CMK (cell line): Measurements from ENCODE around the gene SPCS3.
A peak's percentile ranks its signal among the peaks of the same experiment; 100 is the strongest.
"Not testable (repeated sequence)": the region's sequence is repeated elsewhere in the genome, so short reads cannot be mapped to it uniquely, and the experiment has no call there.

Experiments
- DNase-seq: peaks from one replicate; pipeline ENCODE4 v3.0.0-alpha.2; 2010; ENCODE audit warnings: low read depth

SPCS3 gene

DNA sequence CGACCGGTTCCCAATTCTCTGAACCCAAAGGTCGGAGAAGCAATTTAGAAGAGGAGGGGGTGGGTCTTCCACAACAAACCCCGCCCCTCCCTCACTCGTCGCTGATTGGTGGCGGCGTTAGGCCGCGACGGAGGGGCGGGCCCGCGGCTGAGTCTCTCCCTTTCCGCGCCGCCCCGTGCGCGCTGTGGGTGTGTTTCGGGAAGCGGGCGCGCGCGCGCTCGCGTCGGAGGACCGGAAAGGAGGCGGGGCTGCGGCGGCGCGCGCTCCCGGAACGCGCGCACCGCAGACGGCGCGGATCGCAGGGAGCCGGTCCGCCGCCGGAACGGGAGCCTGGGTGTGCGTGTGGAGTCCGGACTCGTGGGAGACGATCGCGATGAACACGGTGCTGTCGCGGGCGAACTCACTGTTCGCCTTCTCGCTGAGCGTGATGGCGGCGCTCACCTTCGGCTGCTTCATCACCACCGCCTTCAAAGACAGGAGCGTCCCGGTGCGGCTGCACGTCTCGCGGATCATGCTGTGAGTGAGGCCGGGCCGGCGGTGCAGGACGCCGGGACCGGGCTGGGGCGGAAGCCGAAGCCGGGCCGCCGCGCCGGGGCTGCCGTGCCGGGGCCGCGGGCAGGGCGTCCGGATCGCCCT is at the start of gene SPCS3:
TSS of gene SPCS3 (plus strand) at position 263 of the 636 bp plus-strand sequence. CDS start at position 374, 111 bp downstream.
- DNase-seq = peak; percentile 56

DNA sequence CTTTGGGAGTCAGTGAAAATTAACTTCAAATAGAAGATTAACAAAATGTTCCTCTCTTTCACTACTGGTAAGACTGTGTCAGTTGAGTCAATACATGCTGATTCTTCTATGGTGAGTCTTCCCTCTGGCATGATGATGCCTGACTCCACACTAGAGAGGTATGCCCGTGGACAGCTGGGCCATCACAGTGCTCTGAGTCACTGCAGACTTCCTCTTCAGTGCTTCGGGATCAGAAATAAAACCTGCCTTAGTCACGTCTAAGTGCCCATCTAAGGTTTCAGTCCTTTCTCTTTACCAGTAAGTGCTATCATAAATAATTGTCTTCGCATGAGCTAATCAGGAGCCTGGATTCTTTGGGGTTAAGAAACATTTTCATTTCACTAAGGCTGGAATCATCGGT is 49.1 kb upstream of the SPCS3 start:
- no peak for DNase-seq

DNA sequence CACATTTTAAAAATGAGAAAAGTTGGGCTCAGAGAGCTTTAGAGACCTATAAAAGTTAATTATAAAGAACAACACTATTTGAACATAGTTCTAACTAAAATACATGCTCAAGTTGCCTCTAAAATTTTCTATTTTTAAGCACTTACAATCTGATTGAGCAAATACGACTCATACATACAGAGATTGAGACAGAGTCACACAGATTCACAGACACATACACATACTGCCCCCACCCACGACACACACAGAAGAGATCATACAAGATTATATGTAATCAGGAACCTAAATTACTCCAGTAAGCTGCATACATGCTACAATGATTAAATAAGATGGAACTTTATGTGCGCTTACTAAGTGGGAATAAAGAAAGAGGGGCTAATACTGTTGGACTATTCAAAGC is 48.0 kb upstream of the SPCS3 start:
- DNase-seq = no peak

DNA sequence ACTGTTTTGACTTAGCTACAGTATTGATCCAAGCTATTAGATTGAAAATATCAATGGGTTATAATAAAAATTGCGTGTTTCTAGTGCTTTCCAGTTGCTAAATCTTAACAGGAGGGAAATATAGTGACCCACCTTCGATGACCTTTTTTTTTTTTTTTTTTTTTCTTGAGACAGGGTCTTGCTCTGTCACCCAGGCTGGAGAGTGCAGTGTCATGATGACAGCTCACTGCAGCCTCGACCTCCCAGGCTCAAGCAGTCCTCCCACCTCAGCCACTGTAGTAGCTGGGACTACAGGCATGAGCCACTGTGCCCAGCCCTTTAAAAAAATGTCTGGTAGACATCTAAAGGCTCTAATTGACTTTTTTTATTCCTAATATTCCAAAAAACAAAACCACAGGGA is 47.0 kb upstream of the SPCS3 start:
- DNase-seq = no peak

- DNase-seq = no peak
Observed at GRCh38 chr4:176273736-176274135, 46.0 kb upstream of the SPCS3 start.

DNA sequence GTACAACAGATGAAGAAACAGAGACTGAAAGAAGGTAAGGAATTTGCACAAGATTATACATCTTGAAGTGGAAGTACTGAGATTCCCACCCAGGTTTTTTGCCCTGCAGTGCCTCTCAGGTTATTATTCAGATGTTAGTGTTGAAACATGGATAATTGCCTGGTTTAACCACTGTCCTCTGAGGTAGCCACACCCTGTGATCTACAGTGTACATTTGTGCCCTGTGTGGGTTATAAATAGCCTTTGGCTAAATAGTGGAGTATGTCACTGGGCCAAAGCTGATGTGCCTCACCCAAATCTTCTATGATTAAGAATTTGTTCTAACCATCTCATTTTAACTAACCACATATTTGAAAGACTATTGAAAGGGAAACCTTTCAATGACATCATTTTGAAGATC is 45.3 kb upstream of the SPCS3 start:
- DNase-seq = no peak

DNA sequence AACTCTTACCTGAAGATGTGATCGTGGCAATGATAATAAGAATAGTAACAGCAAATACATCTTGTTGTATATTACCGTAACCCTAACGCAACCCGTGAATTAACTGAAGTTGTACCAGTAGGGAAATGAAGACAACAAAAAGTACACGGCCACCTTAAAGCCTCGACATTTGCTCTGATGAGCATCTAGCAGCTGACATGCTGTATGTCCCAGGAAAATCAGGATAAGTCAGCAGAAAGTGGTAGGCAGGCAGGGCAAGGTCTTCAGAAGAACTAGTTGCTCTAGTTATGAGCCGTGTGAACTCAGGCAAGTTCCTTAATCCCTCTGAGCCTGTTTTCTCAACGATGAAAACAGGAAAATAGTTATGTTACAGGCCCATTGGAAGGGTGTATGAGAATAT is 43.1 kb upstream of the SPCS3 start:
- no peak for DNase-seq

DNA sequence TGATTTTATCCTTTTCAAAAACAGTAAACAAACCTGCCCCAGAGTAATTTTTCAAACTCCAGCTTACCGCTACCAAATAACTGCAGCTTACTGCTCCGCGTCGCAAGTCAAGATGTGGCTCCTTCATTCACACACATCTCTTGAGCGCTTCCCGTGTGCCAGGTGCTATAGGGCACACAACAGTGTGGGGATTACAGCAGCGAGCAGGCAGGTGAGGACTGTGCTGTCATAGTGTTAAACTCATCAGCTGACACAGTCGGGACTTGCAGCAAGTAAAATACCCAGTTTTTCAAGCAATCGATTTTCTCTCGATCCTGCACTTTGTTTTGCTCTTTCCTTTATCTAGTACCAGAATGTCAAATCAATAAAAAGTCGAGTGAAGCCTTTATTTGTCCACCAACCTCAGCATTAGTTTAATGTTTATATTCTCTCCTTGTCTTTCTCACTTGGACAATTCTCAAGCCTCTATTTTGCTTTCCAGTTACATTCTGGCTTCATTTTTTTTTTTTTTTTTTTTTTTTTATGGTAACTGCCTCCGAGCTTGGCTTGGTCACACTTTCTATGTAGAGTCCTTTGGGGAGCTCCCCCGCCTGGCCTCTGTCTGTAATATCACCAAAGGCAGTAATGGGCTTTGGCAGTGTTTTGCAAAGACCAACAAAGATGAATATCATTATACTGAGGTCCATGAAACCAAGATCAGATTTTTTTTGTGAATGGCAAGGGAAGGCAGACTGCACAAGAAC is 42.4 kb upstream of the SPCS3 start:
- DNase-seq = no peak

GRCh38 chr4:176279560-176279959 is 40.2 kb upstream of the SPCS3 start:
- DNase-seq = not testable (repeated sequence)

DNA sequence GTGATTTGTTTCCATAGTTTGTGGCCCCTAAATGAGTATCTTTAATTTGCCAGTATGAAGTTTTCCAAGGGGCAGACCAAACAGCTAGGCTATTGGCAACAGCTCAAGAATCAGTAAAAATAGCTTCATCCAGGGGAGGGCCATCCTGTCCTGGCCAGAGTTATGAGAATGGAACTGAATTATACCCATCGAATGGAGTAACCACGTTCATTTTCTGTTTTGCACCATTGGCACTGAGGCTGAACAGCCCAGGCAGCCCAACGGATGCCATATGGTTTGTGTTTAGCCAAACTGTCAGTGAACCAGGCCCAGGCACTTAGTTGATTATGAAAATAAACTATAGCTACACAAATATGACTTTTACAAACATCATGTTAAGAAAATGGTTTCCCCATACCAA is 33.0 kb upstream of the SPCS3 start:
- no peak for DNase-seq

DNA sequence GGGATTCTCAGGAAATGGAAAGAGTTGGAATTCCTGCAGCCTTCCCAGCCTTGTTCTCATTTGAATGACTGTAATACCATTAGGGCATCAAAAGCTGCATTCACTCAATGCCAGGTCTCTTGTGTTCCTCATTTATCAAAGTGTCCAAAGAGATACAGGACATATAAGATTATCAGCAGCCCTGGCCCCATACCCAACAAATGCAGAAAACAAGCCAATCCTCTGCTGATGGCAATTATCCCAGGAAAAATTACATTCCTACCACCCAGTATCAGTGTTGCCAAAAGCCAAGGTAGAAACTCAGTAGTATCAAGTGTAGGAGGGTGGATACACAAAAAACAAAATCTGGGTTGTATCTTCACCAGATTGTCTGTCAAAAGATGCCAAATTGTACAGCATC is 32.2 kb upstream of the SPCS3 start:
- DNase-seq = no peak

- no peak for DNase-seq
Observed at GRCh38 chr4:176288020-176288419, 31.7 kb upstream of the SPCS3 start.

DNA sequence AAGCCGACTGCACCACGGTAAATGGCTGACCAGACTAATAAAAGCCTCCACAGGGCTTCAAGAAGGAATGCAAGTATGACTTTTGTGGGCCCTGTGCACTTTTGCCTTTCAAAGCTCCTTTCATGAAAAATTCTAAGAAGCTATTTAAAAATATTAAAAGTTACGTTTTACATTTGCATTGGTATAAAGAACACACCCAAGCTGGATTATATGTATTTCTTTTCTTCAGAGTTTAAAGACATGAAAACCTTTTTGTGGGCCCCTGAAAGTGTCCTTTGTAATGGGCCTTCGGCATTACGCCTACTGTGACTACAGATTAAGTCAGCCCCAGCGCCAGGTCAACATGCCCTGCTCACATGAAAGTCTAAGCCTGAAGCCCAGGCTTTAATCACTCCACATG is 30.2 kb upstream of the SPCS3 start:
- DNase-seq = no peak

DNA sequence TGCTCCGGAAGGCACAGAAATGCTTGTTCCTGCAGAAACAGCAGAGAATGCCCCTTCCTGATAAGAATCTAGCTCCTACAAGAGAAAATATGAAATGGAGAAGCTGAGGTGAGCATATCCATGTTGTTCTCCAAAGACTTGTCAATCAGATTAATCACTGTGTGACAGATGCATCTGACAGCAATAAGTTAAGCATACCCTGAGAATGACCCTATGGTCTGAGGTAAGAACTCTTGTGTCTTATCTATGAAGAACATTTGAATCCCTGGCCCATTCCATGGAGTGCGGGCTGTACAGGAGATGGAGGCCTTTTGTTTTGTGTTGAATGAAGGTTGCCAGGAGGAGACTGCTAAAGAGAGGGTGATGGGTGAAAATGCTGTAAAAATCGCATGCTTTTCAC is 29.2 kb upstream of the SPCS3 start:
- DNase-seq = no peak

GRCh38 chr4:176291748-176292147 is 28.0 kb upstream of the SPCS3 start:
- DNase-seq = no peak

DNA sequence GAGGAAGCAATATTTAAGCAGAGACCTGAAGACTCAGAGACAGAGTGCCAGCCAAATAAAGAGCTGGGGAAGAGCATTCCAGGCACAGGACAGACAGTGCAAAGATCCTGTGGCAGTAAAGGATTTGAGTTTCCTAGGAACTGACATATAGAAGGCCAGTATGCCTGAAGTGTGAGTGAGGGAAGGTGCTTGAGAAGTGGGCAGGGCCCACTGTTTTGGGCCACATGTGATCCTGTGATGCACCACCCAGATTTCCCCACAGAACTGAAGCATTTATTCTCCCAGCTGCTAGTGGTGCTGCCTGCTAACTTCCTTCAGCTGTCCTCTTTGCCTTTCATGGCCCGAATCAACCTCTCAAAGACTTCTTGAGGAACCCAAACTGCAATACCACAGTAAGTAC is 26.8 kb upstream of the SPCS3 start:
- DNase-seq = no peak

DNA sequence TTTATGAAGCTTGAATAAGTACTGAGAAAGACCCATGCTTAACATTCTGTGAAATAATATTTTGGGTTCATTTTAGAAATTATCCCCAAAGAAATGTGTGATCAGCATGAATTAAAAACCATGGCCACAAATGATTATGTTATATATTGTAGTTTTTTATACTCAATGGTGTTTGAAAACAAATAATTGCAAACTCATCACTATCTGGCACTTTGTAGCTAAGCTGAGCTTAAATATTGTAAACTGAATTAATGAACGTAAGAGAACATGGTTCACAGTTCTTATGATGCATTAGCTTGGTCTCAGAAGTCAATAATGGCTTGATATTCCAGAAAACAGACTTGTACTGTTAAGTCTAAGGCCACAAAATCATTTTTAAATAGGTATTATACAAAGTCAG is 26.1 kb upstream of the SPCS3 start:
- DNase-seq = no peak

DNA sequence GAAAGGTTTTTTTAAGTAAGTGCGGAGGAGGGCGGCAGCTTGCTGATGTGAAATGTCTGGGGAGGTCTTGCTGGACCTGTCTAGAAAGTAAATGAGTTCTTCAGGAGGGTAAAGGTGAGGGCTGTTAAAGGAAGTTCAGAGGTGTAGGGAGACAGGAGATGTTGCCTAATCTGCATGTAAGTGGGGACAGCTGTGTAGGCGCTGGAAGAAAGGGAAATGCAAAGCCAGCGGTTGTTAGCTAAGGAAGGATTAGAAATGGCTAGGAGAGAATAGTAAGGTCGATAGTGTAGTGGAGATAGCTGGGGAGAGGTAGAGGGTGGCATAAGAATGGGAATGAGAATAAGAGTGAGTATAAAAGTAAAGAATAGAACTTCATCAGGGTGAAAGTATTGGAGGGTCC is 23.9 kb upstream of the SPCS3 start:
- DNase-seq = not testable (repeated sequence)

GRCh38 chr4:176298664-176299063 is 21.1 kb upstream of the SPCS3 start:
- no peak for DNase-seq

DNA sequence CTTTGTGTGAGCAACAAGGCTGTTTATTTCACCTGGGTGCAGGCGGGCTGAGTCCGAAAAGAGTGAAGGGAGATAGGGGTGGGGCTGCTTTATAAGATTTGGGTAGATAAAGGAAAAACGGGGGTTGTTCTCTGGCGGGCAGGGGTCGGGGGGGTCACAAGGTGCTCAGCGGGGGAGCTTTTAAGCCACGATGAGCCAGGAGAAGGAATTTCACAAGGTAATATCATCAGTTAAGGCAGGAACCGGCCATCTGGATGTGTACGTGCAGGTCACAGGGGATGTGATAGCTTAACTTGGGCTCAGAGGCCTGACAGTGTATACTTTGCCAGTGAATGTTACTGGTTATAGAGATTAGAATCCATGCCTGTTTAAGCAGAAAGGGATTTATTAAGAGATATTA is 19.7 kb upstream of the SPCS3 start:
- DNase-seq = no peak

- DNase-seq = no peak
Observed at GRCh38 chr4:176300565-176300964, 19.2 kb upstream of the SPCS3 start.

GRCh38 chr4:176302283-176303275 is 17.2 kb upstream of the SPCS3 start:
- DNase-seq = no peak

DNA sequence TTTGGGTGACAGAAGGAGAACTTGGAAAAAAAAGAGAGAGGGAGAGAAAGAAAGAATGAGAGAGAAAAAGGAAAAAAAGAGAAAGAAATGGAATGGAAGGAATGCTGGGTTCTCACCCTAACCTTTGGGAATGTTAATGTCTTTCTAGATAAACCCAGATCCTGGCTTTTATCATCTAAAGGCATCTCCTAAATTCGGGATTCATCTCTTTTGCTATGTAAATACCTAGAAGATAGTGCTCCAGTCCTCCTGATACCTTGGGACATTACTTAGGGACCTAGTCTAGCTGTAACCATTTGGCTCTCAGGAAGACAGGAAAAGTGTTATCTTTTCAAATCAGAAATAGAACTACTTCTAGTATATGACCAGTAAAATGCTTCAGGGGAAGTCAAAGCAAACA is 15.8 kb upstream of the SPCS3 start:
- DNase-seq = no peak
